Measurements from ENCODE around the gene GATAD2A.

GRCh38 chr19:19432732-19433131, 27.3 kb downstream of the GATAD2A start:
- no peak for TF ChIP-seq CTCF (IDR thresholded peaks at IDR 0.05)
- TF ChIP-seq POLR2A (IDR thresholded peaks at IDR 0.05) = no peak

Data from Peyer's patch (tissue), 4 donors.